GM20000 (cell line): ENCODE results near the gene WBP4.
"Not testable (repeated sequence)": the region's sequence is repeated elsewhere in the genome, so short reads cannot be mapped to it uniquely, and the experiment has no call there.

Source experiments
- DNase-seq: peaks from one replicate; pipeline ENCODE4 v3.0.0; 2012; ENCODE audit warnings: low spot score
- CTCF ChIP-seq: IDR thresholded peaks from 2 replicates; pipeline ENCODE4 v1.5.1; 2012; ENCODE audit warnings: mild to moderate bottlenecking, control low read depth; ENCODE audit errors: extremely low read depth, missing control alignments

The WBP4 gene

GRCh38 chr13:41085961-41086585 lies 24.8 kb downstream of the WBP4 start:
- no peak for DNase-seq
- TF ChIP-seq CTCF = no peak

- not testable (repeated sequence) for DNase-seq
Observed at GRCh38 chr13:41095681-41096080, 34.4 kb downstream of the WBP4 start.

- DNase-seq = no peak
- TF ChIP-seq CTCF = no peak
Observed at GRCh38 chr13:41098761-41099160, 37.5 kb downstream of the WBP4 start.

GRCh38 chr13:41099986-41100385 lies 38.7 kb downstream of the WBP4 start:
- no peak for DNase-seq
- TF ChIP-seq CTCF = no peak

GRCh38 chr13:41107104-41107571 lies 45.8 kb downstream of the WBP4 start:
- no peak for TF ChIP-seq CTCF
- DNase-seq = no peak

GRCh38 chr13:41107584-41108014 lies 46.3 kb downstream of the WBP4 start:
- no peak for TF ChIP-seq CTCF
- DNase-seq = no peak

- DNase-seq = no peak
- no peak for TF ChIP-seq CTCF
Observed at GRCh38 chr13:41111454-41111853, 50.1 kb downstream of the WBP4 start.

- DNase-seq = no peak
- no peak for TF ChIP-seq CTCF
Observed at GRCh38 chr13:41117869-41118268, 56.6 kb downstream of the WBP4 start.
